HepG2 (cell line): Measurements from ENCODE around the gene KLHL7. TPM values are rescaled to one million over a fixed set of nuclear protein-coding genes. Genes with fewer than 3 reads are reported as not detected.
A peak's percentile ranks its signal among the peaks of the same experiment; 100 is the strongest.

Experiments
- ATAC-seq: fragments of 200-7000 bp; cut with Tn5 transposase; 3 replicates; pipeline ENCODE4 v1.9.1; 2020; ENCODE audit warnings: mild to moderate bottlenecking, moderate library complexity
- BruUV-seq: library from RNA; stranded (reverse); fragments of 400-500 nt; replicated peaks from 2 replicates; lab custom pipeline; 2021; lab: Mats Ljungman, UMichigan
- CTCF ChIA-PET: fragments of 300-600 bp; formaldehyde crosslinking; extraction: SDS; loops from one replicate; lab custom pipeline; 2021; ENCODE audit warnings: low total read pairs, inconsistent platforms, low intra/inter-chr PET ratio; lab: Yijun Ruan, JAX
- POLR2A ChIA-PET: fragments of 350-600 bp; sonication (Branson Sonifier 250); formaldehyde crosslinking; loops from one replicate; lab custom pipeline; 2020; ENCODE audit warnings: antibody characterized with exemption, inconsistent platforms; lab: Yijun Ruan, JAX
- DNase-seq: peaks from one replicate; pipeline ENCODE4 v3.0.0-alpha.2; 2015; ENCODE audit warnings: low spot score
- FAIRE-seq: peaks from 3 replicates; lab custom pipeline; 2011; peaks lifted over from hg19 to GRCh38; lab: Jason Lieb, UNC
- H2AFZ ChIP-seq: one replicate; pipeline ENCODE4 v1.6.1; 2011; ENCODE audit warnings: low read length, inconsistent platforms
- H3K27ac ChIP-seq: fragments of 300-600 bp; 3 replicates; pipeline ENCODE4 v1.8.0; 2011; ENCODE audit warnings: mixed run types, mild to moderate bottlenecking, mixed read lengths, low read length, inconsistent platforms; ENCODE audit not compliant: insufficient read depth; ENCODE audit errors: extremely low read length
- H3K27me3 ChIP-seq, 2 experiments: fragments of 200-600 bp in 1 of 2; 2 replicates in 1 of 2; 3 replicates in 1 of 2; pipeline versions ENCODE4 v1.6.0 to v1.8.0; 2011; ENCODE audit warnings: low read length in 2 of 2, mild to moderate bottlenecking in 2 of 2, moderate library complexity in 2 of 2, inconsistent platforms in 1 of 2; ENCODE audit not compliant: insufficient read depth in 2 of 2, control insufficient read depth in 1 of 2
- H3K36me3 ChIP-seq, 2 experiments: fragments of 200-600 bp in 1 of 2; replicated peaks in 1 of 2; 2 replicates in 1 of 2; 3 replicates in 1 of 2; pipeline versions ENCODE4 v1.5.1 to v1.8.0; 2011; ENCODE audit warnings: low read length in 2 of 2, inconsistent platforms in 1 of 2; ENCODE audit not compliant: insufficient read depth in 2 of 2, control insufficient read depth in 1 of 2
- H3K4me1 ChIP-seq: 2 replicates; pipeline ENCODE4 v1.5.1; 2012; ENCODE audit warnings: low read length, inconsistent platforms; ENCODE audit not compliant: insufficient read depth
- H3K4me2 ChIP-seq: 2 replicates; pipeline ENCODE4 v1.6.0; 2011; ENCODE audit warnings: low read depth, low read length, inconsistent platforms
- H3K4me3 ChIP-seq, 3 experiments: fragments of 200-600 bp in 1 of 3; sonication (generic), shearing (Covaris generic) in 1 of 3; replicated peaks in 1 of 3; 2 replicates each; pipeline ENCODE4 v1.5.1; 2011 to 2016; ENCODE audit warnings: low read length in 3 of 3, inconsistent platforms in 2 of 3, low read depth in 2 of 3, mild to moderate bottlenecking in 2 of 3, control low read depth in 1 of 3, mixed read lengths in 1 of 3; ENCODE audit not compliant: insufficient read depth in 1 of 3
- H3K79me2 ChIP-seq: one replicate; pipeline ENCODE4 v1.6.1; 2011; ENCODE audit warnings: low read length, inconsistent platforms; ENCODE audit not compliant: insufficient read depth
- H3K9ac ChIP-seq: 2 replicates; pipeline ENCODE4 v1.6.0; 2011; ENCODE audit warnings: mild to moderate bottlenecking, low read depth, low read length, inconsistent platforms; ENCODE audit not compliant: insufficient read depth
- H3K9me3 ChIP-seq: 2 replicates; pipeline ENCODE4 v1.5.1; 2012; ENCODE audit warnings: mild to moderate bottlenecking, low read length
- H4K20me1 ChIP-seq: 2 replicates; pipeline ENCODE4 v1.6.0; 2011; ENCODE audit warnings: inconsistent platforms, mild to moderate bottlenecking, low read length, moderate library complexity; ENCODE audit not compliant: insufficient read depth
- CCDC6 ChIP-seq: sonication (generic); formaldehyde crosslinking; IDR thresholded peaks from 2 replicates; pipeline ENCODE4 v1.8.1; 2022; ENCODE audit warnings: mild to moderate bottlenecking, missing genetic modification reagents, moderate library complexity
- HOXA7 ChIP-seq: sonication (generic); formaldehyde crosslinking; IDR thresholded peaks from 2 replicates; pipeline ENCODE4 v1.8.1; 2022; ENCODE audit warnings: mild to moderate bottlenecking, missing genetic modification reagents, moderate library complexity
- KDM2A ChIP-seq: sonication (generic); formaldehyde crosslinking; IDR thresholded peaks from 2 replicates; pipeline ENCODE4 v1.4.0; 2020; ENCODE audit warnings: low read depth, missing genetic modification reagents, borderline replicate concordance
- KDM3A ChIP-seq: IDR thresholded peaks from 2 replicates; pipeline ENCODE4 v1.6.1; 2018; ENCODE audit warnings: low read depth, missing compliant biosample characterization
- KDM5A ChIP-seq: fragments of 200-600 bp; sonication (generic); IDR thresholded peaks from 2 replicates; pipeline ENCODE4 v1.7.0; 2018; ENCODE audit warnings: antibody characterized with exemption, mild to moderate bottlenecking, low read length, borderline replicate concordance
- KLF13 ChIP-seq: sonication (generic); formaldehyde crosslinking; IDR thresholded peaks from 2 replicates; pipeline ENCODE4 v1.4.0; 2020; ENCODE audit warnings: mild to moderate bottlenecking, missing genetic modification reagents
- MLX ChIP-seq: IDR thresholded peaks from 2 replicates; pipeline ENCODE4 v1.6.1; 2016
- MYC ChIP-seq: sonication (generic); formaldehyde crosslinking; IDR thresholded peaks from 2 replicates; pipeline ENCODE4 v1.9.0; 2021; ENCODE audit warnings: missing genetic modification reagents, borderline replicate concordance
- POLR2A ChIP-seq, 2 experiments: IDR thresholded peaks; 2 replicates each; pipeline ENCODE4 v1.6.1; 2011; ENCODE audit warnings: low read depth in 2 of 2, low read length in 2 of 2, mild to moderate bottlenecking in 1 of 2, moderate library complexity in 1 of 2; ENCODE audit not compliant: insufficient read depth in 1 of 2
- SNAI1 ChIP-seq: sonication (generic); formaldehyde crosslinking; IDR thresholded peaks from 2 replicates; pipeline ENCODE4 v1.5.0; 2020; ENCODE audit warnings: mild to moderate bottlenecking, missing genetic modification reagents, borderline replicate concordance
- YY1 ChIP-seq: IDR thresholded peaks from 2 replicates; pipeline ENCODE4 v1.6.1; 2011; ENCODE audit warnings: low read length, low read depth, moderate library complexity, mild to moderate bottlenecking; ENCODE audit not compliant: insufficient read depth, insufficient replicate concordance
- ZNF224 ChIP-seq: sonication (generic); formaldehyde crosslinking; IDR thresholded peaks from 2 replicates; pipeline ENCODE4 v1.5.0; 2020; ENCODE audit warnings: mild to moderate bottlenecking, missing genetic modification reagents
- ZNF549 ChIP-seq: sonication (generic); formaldehyde crosslinking; IDR thresholded peaks from 2 replicates; pipeline ENCODE4 v1.5.0; 2020; ENCODE audit warnings: missing genetic modification reagents
- ZNF7 ChIP-seq: IDR thresholded peaks from 2 replicates; pipeline ENCODE4 v1.6.1; 2016; ENCODE audit warnings: missing biosample characterization, missing genetic modification reagents
- ZNF749 ChIP-seq: sonication (generic); formaldehyde crosslinking; IDR thresholded peaks from 2 replicates; pipeline ENCODE4 v1.8.0; 2022; ENCODE audit warnings: mild to moderate bottlenecking, missing genetic modification reagents, moderate library complexity, borderline replicate concordance
- ZNF878 ChIP-seq: sonication (generic); formaldehyde crosslinking; IDR thresholded peaks from 2 replicates; pipeline ENCODE4 v1.8.1; 2023; ENCODE audit warnings: mild to moderate bottlenecking, missing genetic modification reagents, moderate library complexity
- WGBS: methylation state at CpG from one replicate; pipeline ENCODE4 v1.1.6; 2017; ENCODE audit warnings: low lambda C conversion rate; 5-methylcytosine and 5-hydroxymethylcytosine counted together
- in situ Hi-C: cut with HindIII; loops from 2 replicates; pipeline ENCODE4 v1.10.0; 2017; ENCODE audit warnings: low pct_unique_long_range_greater_than_20kb; ENCODE audit not compliant: extremely low pct_ligation_motif_present
- intact Hi-C: fragments of 100-400 bp; cut with micrococcal nuclease; formaldehyde crosslinking; loops from one replicate; pipeline ENCODE4 v1.10.0; 2022; ENCODE audit not compliant: unreplicated experiment
- polyA plus RNA-seq, 8 experiments: library from polyadenylated mRNA; depleted of rRNA in 3 of 8; stranded (reverse) in 7 of 8; unstranded in 1 of 8; fragments of >200 nt; fragmentation: Illumina TruSeq in 4 of 8; extraction: Trizol in 4 of 8; gene quantifications; 2 replicates each; pipeline versions ENCODE4 v1.2.1 to v1.2.3, GENCODE V29; 2011 to 2016; ENCODE audit warnings: low read depth in 4 of 8, missing spikeins in 1 of 8, mixed read lengths in 1 of 8; ENCODE audit not compliant: insufficient read depth in 1 of 8
- total RNA-seq, 5 experiments: library from RNA; depleted of rRNA; stranded (reverse); fragments of >200 nt; fragmentation: Illumina TruSeq; extraction: Trizol; gene quantifications; 2 replicates each; pipeline ENCODE4 v1.2.3, GENCODE V29; 2016; ENCODE audit warnings: low read depth in 1 of 5

KLHL7 gene
- total and polyA plus RNA-seq, 2 of the 13 experiments (the other 11 are each of a cell fraction or from before 2014, with no cell fraction given), result 16.2 to 34.4 TPM

DNA sequence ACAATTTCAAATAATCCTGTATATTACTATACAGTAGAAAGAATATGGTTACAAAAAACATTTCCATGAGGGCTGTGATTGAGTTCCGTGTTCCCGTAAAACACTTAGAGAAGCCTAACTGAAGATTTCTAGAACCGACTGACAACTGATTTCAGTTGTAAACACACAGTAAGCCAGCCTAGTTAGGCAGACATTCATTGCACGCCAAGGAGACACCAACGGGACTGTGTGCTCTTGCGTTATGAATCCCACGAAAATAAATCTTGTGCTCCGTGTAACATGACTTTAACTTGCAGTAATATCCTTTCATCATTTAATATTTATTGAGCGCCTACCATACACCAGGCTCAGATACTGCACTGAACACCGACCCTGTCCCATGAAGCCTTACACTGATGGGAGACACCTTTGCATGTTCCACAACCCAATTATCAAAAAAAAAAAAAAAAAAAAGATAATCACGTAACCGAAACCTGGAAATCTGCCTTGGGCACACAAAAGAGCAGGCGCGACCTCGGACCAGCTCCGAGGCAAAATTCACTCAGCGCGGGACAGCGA lies 420 bp upstream of the KLHL7 start:
- peaks cover 39% of the 10 kb centered on the region for H3K79me2 ChIP-seq
- peaks cover 18% of the 10 kb centered on the region for H3K4me1 ChIP-seq
- peak overlapping the region; percentile 82 for H3K9ac ChIP-seq
- H3K9me3 ChIP-seq, result no peaks in the 10 kb centered on the region
- no peaks in the 10 kb centered on the region; a peak in 1 of 5 replicates for H3K27me3 ChIP-seq
- peak overlapping the region; percentile 92 for H3K4me2 ChIP-seq
- peak overlapping the region; percentile 88 to 97 (median 96) for H3K4me3 ChIP-seq
- FAIRE-seq (no peak), DNase-seq (no peak), ATAC-seq (peak; percentile 39)
- peak overlapping the region; percentile 87 for H3K27ac ChIP-seq
- peak overlapping the region; percentile 81 for H2AFZ ChIP-seq
- intact Hi-C loops (loop anchor here (1.0 to 10.0 kb wide), 2 partner anchors 77 to 160 kb away; partner anchors contain the start of gene NUP42), in situ Hi-C loops (loop anchor here (5.0 kb wide), 1 partner anchor 77 kb away; the partner anchor contains the start of gene NUP42)
- under 1% methylated on average over 19 of the region's 19 CpGs for WGBS
- TF ChIP-seq HOXA7 (CRISPR knock-in tag) (0 out of 2 replicates have a peak, but pooled peaks have one; percentile 9), YY1 (peak; percentile 28), CCDC6 (peak; percentile 53; the same call in 1 of the 2 replicates), ZNF749 (CRISPR knock-in tag) (no peak), KDM5A (peak; percentile 86), SNAI1 (CRISPR knock-in tag) (peak; percentile 29; the same call in 1 of the 2 replicates), KLF13 (CRISPR knock-in tag) (no peak), POLR2A (IDR thresholded peaks at IDR 0.05; ENCODE audit: insufficient read depth in 1 of 2, low read depth in 2 of 2, low read length in 2 of 2) (peak in 1 of 2 experiments; percentile 89; a peak in 1 of 4 replicates), KDM2A (CRISPR knock-in tag) (no peak), MYC (CRISPR knock-in tag) (no peak), MLX (no peak), ZNF7 (peak; percentile 47; the same call in 1 of the 2 replicates), ZNF224 (CRISPR knock-in tag) (peak; percentile 51; the same call in 1 of the 2 replicates), ZNF549 (CRISPR knock-in tag) (no peak), ZNF878 (peak; percentile 37; the same call in 1 of the 2 replicates), KDM3A (CRISPR knock-in tag) (no peak)
- no peaks in the 10 kb centered on the region; the same call in 1 of the 2 replicates for H4K20me1 ChIP-seq
- POLR2A ChIA-PET, result interaction anchor here (0.6 to 1.0 kb wide), 6 partner anchors 8 to 130 kb away, joined by 3 to 5 read pairs (median 4); no protein-coding TSS in a partner anchor
- TSS peak; percentile 83 for BruUV-seq
- CTCF ChIA-PET, result no interaction called here
- H3K36me3 ChIP-seq, result no peaks in the 10 kb centered on the region
